NCI-H2196 treated with DMSO at 0.1 percent for 48 hours (cell line): Measurements from ENCODE around the gene SH2B3.
"Not testable (repeated sequence)": the region's sequence is repeated elsewhere in the genome, so short reads cannot be mapped to it uniquely, and the experiment has no call there.

ENCODE experiments used
- DNase-seq: peaks from one replicate; lab custom pipeline; 2025; ENCODE audit not compliant: unreplicated experiment; lab: John Stamatoyannopoulos, UW

SH2B3 gene

DNA sequence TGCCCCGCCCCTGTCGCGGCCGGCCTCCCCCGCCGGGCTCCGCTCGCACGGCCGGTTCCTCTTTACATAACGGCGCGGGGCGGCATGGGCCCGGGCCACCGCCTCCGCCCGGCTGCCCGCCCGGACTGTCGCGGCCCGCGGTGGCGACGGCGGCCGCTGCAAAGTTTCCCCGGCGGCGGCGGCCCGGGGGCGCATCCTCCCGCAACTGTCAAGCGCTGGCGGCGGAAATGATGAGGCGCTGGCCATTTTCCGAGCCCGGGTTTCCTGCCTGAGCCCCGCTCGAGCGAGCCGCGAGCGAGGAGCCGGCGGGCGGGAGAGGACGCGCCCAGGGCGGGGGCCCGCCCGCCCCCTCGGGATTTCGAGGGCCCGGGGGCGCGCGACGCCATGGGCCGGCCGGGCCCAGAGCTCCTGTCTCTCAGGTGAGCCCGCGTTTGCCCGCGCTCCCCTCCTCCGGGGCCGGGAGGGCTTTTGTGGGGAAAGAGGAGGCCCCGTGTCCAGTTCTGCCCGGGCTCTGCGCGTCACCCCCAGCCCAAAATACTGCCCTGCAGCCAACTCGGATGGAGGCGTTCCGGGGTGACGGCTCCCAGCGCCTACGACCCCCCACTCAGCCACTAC is at the start of gene SH2B3:
Gene SH2B3, plus strand, starts transcription at position 65 of the 615 bp plus-strand sequence. CDS start 12,223 bp downstream, outside the sequence.
- DNase-seq, result no peak

DNA sequence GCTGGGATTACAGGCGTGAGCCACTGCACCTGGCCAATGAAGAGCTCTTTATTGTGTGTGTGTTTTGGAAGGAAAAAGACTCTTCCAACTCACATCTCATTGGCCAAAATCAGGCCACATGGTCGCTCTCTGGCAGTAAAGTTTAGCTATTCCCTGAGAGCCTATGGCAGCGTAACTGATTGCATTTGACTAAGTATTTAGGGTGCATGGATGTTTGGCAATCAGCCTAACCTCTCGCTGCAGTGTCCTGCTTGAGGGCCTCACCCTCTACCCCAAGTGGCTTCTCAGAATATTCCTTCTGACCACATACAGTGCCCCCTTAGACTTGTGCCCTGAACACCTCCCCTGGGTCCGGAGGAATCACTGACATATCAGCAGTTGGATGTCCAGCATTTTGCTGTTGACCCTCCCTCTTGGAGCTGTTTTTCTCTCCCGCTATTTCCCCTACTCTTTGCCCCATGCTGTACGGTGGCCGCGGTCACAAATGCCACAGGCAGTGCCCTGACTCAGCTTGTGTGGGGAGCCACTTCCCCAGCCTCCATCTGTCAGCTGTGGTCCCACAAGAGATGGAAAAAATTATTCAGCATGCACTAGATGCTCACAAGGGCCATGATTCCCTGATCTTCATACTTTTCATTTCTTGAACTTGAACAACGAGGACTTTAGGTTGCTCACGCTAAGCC is 46.4 kb upstream of the SH2B3 start:
- no peak for DNase-seq

DNA sequence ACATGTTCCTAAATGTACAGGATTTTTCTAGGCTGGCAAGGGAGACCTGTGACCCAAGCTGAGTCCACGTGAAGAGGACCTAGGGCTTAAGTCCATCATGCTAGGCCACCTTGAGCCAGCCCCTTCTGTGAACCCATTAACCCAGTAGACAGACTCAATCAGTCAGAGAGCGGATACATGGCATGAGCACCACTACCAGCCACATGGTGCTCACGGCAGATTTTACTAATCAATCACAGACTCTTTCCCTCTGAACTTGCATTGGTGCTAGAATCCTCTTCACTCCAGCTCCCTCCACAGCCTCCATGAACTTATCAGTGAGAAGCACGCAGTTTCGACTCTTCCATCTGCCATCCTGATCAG is 45.8 kb upstream of the SH2B3 start:
- DNase-seq, result no peak

DNA sequence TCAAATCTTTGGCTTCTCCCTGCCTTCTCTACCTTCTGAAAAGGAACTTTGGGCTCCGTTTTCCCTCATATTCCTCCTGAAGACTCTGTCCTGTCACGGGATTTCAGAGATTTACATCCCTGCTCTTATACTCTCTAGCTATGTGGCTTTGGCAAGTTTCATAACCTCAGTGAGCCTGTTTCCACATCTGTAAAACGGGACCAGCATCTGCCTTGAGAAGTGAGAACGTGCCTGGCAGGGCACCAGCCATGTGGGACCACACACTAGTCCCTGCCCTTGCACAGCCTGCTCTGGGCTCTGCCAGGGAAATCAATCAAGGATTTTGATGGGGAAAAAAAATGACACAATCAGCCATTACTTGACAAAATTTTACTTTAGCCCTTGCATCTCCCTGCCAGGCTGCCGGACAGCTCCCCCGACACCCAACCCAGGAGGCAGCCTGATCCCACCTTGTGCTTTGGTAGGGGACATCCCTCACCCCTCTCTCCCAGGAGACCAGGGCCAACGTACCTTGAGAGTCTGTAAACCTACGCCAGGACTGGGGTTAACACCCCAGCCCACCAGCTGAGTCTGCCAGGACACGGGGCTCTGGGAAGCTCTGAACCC is 45.3 kb upstream of the SH2B3 start:
- DNase-seq, result no peak

DNA sequence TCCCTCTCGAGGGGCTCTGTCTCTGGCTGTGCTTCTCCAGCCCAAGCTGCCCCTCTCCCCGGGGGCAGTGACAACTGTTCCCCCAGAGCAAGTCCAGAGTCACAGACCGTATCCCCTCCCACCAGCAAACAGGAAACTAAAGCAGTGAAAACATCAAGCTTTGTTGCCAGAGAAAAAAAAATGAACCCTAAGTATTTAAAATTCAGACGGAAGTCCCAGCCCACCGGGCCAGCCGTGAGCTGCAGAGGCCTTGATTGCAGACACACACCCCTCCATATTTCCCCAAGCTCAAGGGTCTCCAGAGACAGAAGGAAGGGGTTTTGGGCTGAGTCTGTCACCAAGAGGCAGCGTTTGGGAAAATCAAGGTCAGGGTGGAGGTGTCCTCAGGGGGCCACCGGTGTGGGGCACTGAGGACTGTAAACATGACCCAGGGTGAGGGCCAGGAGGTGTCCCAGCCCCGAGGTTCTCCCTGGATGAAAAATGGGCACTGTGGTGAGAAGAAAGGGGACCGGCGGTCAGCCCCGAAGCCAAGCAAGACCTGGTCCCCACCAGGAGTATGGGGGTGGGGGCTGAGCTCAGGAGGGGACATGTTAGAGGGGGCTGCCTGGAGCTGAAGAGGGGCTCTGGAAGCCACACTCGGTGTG is 44.5 kb upstream of the SH2B3 start:
- no peak for DNase-seq

DNA sequence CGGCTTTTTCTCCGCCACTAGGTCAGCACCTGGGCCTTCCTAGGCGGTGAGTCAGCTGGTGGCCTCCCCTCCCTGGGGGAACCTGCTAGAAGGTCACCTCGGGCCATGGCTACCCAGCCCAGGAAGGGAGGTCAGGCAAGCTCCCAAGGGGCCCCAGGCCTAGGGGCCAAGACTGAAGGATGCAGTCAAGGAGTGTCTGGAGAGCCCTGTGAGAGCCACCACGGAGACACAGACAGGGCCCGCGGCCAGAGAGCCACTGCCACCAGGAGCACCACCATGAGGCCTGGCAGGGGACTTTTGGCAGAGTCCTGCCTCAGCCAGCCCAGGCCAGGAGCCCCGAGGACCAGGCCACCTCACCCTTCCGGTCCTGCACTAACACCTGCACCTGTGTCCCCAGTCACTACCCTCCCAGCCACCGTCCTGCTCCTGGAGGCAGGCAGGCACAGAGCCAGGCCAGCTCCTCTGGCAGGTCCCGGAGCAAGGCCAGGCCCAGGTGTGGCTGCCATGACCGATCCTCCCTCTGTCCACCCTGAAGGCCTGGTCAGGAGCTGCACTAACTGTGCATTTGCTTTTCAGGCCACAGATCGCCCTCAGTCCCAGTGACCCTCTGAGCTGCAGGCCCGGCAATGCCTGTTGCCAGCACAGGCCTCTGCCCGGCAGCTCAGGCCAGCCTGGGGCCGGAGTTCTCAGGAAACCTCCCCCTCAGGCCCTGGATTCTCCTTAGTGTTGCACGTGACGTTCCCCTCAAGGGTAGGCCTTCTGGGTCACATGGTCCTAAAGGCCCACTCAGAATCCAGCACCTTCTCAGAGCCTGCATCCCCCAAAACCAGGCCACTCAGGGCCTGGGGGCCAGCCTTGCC is 43.8 kb upstream of the SH2B3 start:
- no peak for DNase-seq

DNA sequence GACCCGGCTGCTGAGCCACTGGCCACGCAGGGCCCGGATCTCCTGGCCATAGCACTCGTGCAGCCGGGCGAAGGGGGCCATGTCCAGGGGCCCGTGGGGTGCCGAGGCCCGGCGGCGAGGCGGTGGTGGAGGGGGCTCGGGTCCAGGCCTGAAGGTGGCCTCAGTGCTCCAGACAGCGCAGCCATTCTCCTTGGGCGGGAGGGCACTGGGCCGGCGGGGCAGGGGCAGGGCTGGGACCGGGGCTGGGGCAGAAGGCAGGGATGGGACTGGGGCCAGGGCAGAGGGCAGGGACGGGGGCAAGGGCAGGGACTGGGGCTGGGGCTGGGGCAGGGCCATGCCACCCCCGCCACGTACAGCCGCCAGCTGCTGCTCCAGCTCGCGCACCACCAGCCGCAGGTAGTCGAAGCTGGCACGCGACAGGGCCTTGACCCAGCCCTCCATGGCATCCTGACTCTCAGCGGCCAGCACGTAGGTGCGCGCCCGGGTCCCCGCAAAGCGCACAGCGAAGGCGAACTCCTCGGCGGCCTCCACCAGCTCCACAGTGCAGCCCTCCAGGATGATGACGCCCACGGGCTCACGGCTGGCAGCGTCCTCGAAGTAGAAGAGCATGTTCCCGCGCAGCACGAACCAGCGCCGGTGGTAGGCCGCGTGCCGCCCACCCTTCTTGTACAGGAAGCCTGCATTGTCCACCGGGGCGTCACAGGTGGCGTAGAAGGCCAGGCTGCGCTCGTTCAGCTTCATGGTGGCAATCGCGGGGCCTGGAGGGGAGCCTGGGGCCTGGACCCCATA is 42.8 kb upstream of the SH2B3 start:
- DNase-seq, result no peak

DNA sequence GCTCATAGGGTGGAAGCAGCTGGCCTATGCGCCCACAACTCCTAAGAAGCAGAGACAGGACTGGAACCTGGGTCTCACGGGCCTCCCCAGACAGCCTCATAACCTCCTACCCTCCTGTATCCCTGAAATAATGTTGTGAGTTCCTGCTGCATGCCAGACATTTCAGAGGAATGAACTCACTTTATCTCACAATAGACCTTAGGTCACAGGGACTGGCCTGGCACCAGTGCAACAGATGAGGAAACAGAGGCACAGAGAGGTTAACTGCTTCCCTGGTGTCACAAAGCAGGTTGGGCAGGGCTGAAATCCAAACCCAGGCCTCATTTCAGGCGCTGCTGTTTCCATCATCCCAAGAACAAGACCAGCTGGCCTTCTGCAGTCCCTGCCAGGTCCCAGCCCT is 42.1 kb upstream of the SH2B3 start:
- no peak for DNase-seq

DNA sequence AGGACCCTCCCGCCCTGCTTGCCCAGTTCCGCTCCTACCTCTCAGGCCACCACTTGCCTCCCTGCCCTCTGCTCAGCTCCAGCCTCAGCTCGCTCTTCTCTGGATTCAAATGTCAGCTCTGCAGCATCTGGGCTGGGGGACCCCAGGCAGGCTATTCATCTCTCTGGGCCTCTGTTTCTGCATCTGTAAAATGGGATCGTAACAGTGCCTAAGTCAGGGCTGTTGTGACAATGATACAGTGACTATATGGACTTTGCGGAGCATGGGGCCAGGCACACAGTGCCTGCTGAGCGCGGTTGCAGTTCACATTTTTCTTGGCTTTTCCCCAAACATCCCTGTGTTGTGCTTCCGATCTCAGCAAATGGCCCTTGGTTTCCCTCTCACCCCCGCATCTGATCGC is 39.6 kb upstream of the SH2B3 start:
- DNase-seq, result no peak

DNA sequence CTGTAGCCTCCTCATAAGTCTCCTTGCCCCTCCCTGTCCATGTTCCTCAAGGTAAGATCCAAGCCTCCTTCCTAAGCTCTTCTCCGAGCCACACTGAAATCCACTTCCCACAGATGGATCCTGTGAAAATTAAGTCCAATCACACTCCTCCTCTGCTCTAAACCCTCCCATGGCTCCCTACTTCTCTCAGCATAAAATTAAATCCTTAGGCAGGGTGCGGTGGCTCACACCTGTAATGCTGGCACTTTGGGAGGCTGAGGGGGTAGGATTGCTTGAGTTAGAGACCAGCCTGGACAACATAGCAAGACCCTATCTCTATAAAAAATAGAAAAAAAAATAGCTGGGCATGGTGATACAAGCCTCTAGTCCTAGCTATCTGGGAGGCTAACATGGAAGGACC is 39.1 kb upstream of the SH2B3 start:
- DNase-seq, result no peak

DNA sequence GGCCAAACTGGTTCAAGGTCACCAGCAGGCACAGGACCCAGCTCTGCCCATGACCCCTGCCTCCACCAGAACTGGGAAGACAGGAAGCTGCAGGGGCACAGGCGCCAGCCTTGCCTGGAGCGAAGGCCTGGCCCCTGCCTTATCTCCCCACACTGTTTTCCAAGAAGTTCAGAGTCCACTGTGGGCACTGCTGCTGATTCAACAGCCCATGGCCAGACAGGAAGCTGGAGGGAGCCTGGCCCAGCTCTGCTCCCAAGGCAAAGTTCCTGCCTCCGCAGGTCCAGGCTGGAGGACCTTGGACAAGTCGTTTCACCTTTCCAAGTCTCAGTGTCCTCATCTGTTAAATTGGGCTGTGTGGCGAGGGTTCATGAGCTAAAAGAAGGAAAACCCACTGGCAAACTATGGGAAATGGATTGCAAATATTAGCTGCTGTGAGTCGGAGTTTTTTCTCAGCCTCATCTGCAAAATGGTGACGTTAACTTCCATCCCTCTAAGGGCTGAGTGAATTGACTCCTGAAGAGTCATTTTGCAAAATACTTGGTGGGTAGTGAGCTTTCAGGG is 38.0 kb upstream of the SH2B3 start:
- DNase-seq, result no peak

DNA sequence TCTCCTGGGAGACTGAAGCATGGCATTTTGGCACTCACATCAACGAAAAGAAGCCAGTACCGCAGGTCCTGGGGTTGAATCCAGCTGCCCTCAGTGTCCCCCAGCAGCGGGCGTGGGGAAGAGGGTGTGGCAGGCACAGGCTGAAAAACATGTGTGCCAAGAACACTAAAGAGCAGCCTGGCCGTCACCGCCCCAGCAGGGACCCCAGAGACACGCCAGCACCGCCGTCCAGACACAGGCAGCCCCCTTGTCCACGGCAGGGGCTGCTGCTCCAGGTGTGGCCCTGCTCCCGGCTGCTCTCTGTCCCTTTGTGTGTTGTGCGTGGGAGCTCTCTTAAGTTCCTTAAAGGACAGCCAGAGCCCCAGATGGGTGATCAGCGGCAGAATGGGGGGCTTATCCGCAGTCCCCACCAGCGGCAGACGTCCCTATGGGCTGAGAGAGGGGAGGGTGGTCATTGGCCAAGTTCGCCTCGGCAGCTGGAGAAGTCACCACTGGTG is 37.4 kb upstream of the SH2B3 start:
- no peak for DNase-seq

DNA sequence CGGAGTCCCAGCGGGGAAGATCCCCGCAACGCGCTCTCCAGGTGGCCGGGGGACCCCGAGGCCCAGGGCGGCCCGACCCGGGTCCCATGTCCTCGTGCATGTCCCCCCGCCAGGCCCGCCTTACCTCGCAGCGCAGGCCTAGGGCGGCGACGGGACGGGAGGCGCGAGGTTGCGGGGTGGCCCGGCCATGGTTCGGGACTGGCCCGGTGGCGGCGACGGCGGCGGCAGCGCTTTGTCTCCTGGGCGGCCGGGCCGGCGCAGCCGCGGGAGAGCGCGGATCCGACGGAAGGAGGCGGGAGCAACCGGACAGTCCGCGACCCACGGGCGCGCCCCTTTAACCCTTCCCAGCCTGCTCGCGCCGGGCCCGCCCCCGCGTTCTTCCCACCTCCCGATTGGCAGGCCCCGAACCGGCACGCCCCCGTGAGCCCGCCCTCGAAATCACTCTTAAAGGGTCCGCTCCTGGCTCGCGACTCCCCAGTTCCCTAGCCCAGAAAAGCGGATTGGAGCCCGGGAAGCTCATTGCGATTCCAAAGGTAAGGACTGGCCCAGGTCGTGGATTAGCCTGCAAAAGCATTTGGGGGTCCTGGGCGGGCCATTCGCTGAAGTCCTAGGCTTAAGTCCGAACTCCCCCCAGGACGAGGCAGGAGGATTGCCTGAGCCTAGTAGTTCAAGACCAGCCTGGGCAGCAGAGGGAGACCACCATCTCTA is 36.8 kb upstream of the SH2B3 start, which contains the start of gene PHETA1:
Gene PHETA1, minus strand, starts transcription at position 308 of the 708 bp plus-strand sequence. CDS start 5,668 bp downstream, outside the sequence.
- peak; percentile 74 for DNase-seq

DNA sequence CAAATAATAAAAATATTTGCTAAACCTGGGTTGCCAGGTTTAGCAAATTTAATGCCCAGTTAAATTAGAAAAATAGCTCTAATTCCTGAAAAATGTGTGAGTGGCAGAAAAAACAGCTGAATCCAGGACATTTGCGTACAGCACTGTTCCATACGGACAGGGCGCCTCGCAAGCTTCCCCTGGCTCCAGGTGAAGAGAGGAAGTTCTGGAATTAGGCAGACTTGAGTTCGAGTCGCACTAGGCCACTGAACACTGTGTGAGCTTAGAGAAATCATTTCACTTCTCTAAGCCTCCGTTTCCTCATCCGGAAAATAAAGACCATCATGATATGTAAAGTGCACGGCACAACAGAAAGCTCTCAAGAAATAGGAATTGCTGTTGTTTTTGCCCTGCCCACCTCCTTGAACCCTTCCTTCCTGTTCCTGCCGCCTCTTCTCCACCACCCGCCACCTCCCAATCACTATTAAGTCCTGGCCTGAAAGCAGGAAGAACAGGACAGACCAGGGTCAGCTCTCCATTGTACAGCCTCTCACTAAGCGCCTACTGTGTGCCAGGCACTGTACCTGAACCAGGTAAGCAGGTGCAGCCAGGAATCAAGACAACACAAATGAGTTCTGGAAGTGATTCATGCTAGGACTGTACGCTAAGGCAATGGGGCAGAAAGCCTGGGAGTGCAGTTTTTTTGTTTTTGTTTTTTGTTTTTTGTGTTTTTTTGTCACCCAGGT is 36.1 kb upstream of the SH2B3 start:
- DNase-seq, result no peak

DNA sequence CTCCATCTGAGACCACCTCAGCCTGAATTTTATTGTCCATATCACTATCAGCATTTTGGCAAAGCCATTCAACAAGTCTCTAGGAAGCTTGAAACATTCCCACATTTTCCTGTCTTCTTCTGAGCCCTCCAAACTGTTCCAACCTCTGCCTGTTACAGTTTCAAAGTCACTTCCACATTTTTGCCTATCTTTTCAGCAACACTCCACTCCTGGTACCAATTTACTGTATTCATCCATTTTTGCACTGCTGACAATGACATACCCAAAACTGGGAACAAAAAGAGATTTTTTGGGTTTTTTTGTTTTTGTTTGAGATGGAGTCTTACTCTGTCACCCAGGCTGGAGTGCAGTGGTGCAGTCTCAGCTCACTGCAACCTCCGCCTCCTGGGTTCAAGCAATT is 32.5 kb upstream of the SH2B3 start:
- DNase-seq, result not testable (repeated sequence)

DNA sequence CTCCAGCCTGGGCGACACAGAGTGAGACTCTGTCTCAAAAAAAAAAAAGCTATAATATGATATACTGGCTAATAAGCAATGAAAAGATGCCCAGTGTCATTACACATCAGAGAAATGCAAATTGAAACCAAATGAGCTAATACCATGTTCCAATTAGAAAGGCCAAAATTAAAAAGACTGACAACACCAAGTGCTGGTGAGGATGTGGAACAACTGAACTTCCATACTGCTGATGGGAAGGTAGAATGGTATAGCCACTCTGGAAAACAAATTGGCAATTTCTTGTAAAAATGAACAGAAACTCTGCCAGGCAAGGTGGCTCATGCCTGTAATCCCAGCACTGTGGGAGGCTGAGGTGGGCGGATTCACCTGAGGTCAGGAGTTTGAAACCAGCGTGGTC is 28.3 kb upstream of the SH2B3 start:
- DNase-seq, result no peak

DNA sequence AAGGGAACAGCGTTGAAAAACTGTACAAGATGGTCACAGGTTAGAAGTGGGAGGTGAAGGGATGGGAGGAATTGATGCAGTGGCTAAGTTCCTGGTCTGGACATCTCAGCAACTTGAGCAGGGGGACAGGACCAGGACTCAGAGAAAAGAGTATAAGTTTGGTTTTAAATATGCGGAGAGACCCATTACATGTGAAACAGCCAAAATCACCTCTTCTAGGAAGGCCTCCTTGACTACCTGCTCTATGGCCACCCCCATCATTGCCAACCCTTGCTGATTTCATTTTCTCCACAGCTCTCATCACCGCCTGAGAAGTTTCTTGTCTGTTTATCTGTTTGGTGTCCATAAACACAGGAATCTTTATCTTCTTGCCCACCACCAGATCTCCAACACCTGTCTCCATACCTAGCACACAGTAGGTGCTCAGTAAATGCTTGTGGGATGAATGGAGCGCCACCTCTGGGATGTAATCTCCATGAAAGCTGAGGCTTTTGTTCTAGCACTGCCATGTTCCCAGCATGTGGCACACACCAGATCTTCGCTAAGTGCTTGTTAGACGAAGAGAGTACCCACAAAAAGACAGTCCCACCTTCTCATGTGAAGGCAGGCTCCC is 25.7 kb upstream of the SH2B3 start:
- DNase-seq, result no peak

DNA sequence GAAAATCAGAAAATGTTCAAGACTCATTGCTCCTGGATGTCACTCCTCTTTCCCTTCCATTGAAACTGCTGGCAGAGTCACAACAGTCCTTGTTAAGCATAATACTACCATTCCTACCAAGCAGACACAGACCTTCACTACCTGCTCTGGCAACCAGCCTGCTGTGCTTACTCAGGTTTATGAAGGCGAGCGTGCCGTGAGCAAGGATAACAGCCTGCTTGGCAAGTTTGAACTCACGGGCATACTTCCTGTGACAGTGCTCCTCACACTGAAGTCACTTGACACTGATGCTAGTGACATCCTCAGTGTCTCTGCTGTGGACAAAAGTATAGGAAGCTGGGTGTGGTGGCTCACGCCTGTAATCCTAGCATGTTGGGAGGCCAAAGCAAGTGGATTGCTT is 21.1 kb upstream of the SH2B3 start:
- DNase-seq, result no peak
